ENCODE data around the gene GAK. TPM values are rescaled to one million over a fixed set of nuclear protein-coding genes. Genes with fewer than 3 reads are reported as not detected.
"Not testable (repeated sequence)": the region's sequence is repeated elsewhere in the genome, so short reads cannot be mapped to it uniquely, and the experiment has no call there.

The GAK gene
- total RNA-seq, 8 experiments from 2014 or later, result 26.1 to 94.0 (median 44.6) TPM

- no peak overlapping the region for H3K27ac ChIP-seq
- H3K4me3 ChIP-seq, result no peak overlapping the region
- peaks cover 3 to 18% of the 10 kb centered on the region in 2 donors for H3K4me1 ChIP-seq (replicated peaks in 1 of 2)
- WGBS, 10 experiments, result 47 to 76% (median 70%) methylated on average over 4 to 8 of the region's 22 CpGs; no CpG with 5 or more reads in 7 of the 10 experiments
- in situ Hi-C loops (cut with MboI; ENCODE audit: low pct_unique_long_range_greater_than_20kb in 2 of 9, low sequenced_read_pairs in 9 of 9, unreplicated experiment in 9 of 9), result no loop called here
- ATAC-seq (replicated peaks in 6 of 8), result no peak
Observed at GRCh38 chr4:821181-821591, 110.9 kb downstream of the GAK start.

- in situ Hi-C loops (cut with MboI; ENCODE audit: low pct_unique_long_range_greater_than_20kb in 2 of 9, low sequenced_read_pairs in 9 of 9, unreplicated experiment in 9 of 9), result no loop called here
- WGBS, 10 experiments, result 0 to 100% (median 46%) methylated on average over 1 to 11 of the region's 24 CpGs; no CpG with 5 or more reads in 4 of the 10 experiments
- Histone ChIP-seq H3K4me1 (replicated peaks in 1 of 2) (peaks cover 3 to 18% of the 10 kb centered on the region in 2 donors), H3K4me3 (no peak overlapping the region), H3K27ac (no peak overlapping the region)
- ATAC-seq (replicated peaks in 6 of 8), result no peak
Observed at GRCh38 chr4:820230-821172, 111.6 kb downstream of the GAK start.

- H3K27ac ChIP-seq, result no peak overlapping the region
- H3K4me3 ChIP-seq, result no peak overlapping the region
- no peak for ATAC-seq (replicated peaks in 6 of 8)
- in situ Hi-C loops (cut with MboI; ENCODE audit: low pct_unique_long_range_greater_than_20kb in 2 of 9, low sequenced_read_pairs in 9 of 9, unreplicated experiment in 9 of 9), result no loop called here
- 52 to 100% (median 65%) methylated on average over 2 to 9 of the region's 20 CpGs; no CpG with 5 or more reads in 3 of the 10 experiments for WGBS, 10 experiments
- peaks cover 2 to 15% of the 10 kb centered on the region in 2 donors for H3K4me1 ChIP-seq (replicated peaks in 1 of 2)
Observed at GRCh38 chr4:819401-820229, 112.5 kb downstream of the GAK start.

- in situ Hi-C loops (cut with MboI; ENCODE audit: low pct_unique_long_range_greater_than_20kb in 2 of 9, low sequenced_read_pairs in 9 of 9, unreplicated experiment in 9 of 9), result no loop called here
- ATAC-seq (replicated peaks in 6 of 8), result no peak
- H3K4me3 ChIP-seq, result no peak overlapping the region
- peaks cover 0 to 9% of the 10 kb centered on the region in 2 donors for H3K4me1 ChIP-seq (replicated peaks in 1 of 2)
- no peak overlapping the region for H3K27ac ChIP-seq
- 58 to 80% (median 70%) methylated on average over 1 to 15 of the region's 42 CpGs; no CpG with 5 or more reads in 4 of the 10 experiments for WGBS, 10 experiments
Observed at GRCh38 chr4:818106-818921, 113.8 kb downstream of the GAK start.

- 0 to 61% (median 14%) methylated on average over 1 to 8 of the region's 11 CpGs; no CpG with 5 or more reads in 1 of the 10 experiments for WGBS, 10 experiments
- no peak overlapping the region for H3K4me3 ChIP-seq
- ATAC-seq (replicated peaks in 6 of 8), result peak in 6 of 8 experiments; percentile 13 to 84 (median 38)
- in situ Hi-C loops (cut with MboI; ENCODE audit: low pct_unique_long_range_greater_than_20kb in 2 of 9, low sequenced_read_pairs in 9 of 9, unreplicated experiment in 9 of 9), result no loop called here
- no peak overlapping the region for H3K27ac ChIP-seq
- no peaks in the 10 kb centered on the region for H3K4me1 ChIP-seq (replicated peaks in 1 of 2)
Observed at GRCh38 chr4:815464-816146, 116.5 kb downstream of the GAK start.

GRCh38 chr4:814312-814850 is 117.7 kb downstream of the GAK start:
- in situ Hi-C loops (cut with MboI; ENCODE audit: low pct_unique_long_range_greater_than_20kb in 2 of 9, low sequenced_read_pairs in 9 of 9, unreplicated experiment in 9 of 9), result no loop called here
- no peak for ATAC-seq (replicated peaks in 6 of 8)
- 8 to 91% (median 80%) methylated on average over 1 to 11 of the region's 14 CpGs; no CpG with 5 or more reads in 1 of the 10 experiments for WGBS, 10 experiments

GRCh38 chr4:813900-814299 is 118.2 kb downstream of the GAK start:
- Histone ChIP-seq H3K27ac (no peak overlapping the region), H3K4me3 (no peak overlapping the region), H3K4me1 (replicated peaks in 1 of 2) (no peaks in the 10 kb centered on the region)
- WGBS, 10 experiments, result 40 to 67% (median 50%) methylated on average over 2 to 6 of the region's 10 CpGs; no CpG with 5 or more reads in 5 of the 10 experiments
- ATAC-seq (replicated peaks in 6 of 8), result no peak
- in situ Hi-C loops (cut with MboI; ENCODE audit: low pct_unique_long_range_greater_than_20kb in 2 of 9, low sequenced_read_pairs in 9 of 9, unreplicated experiment in 9 of 9), result no loop called here

More at GRCh38 chr4:814312-814850, 117.7 kb downstream of the GAK start:
- H3K4me3 ChIP-seq, result no peak overlapping the region
- no peak overlapping the region for H3K27ac ChIP-seq
- no peaks in the 10 kb centered on the region for H3K4me1 ChIP-seq (replicated peaks in 1 of 2)

GRCh38 chr4:808860-809570 is 123.1 kb downstream of the GAK start:
- WGBS, 10 experiments, result 20 to 95% (median 85%) methylated on average over 1 to 20 of the region's 30 CpGs
- Histone ChIP-seq H3K27ac (no peak overlapping the region), H3K4me3 (no peak overlapping the region), H3K4me1 (replicated peaks in 1 of 2) (no peaks in the 10 kb centered on the region)
- in situ Hi-C loops (cut with MboI; ENCODE audit: low pct_unique_long_range_greater_than_20kb in 2 of 9, low sequenced_read_pairs in 9 of 9, unreplicated experiment in 9 of 9), result no loop called here
- ATAC-seq (replicated peaks in 6 of 8), result no peak

- no peak for ATAC-seq (replicated peaks in 6 of 8)
- 49 to 92% (median 72%) methylated on average over 2 to 5 of the region's 5 CpGs; no CpG with 5 or more reads in 3 of the 10 experiments for WGBS, 10 experiments
- Histone ChIP-seq H3K4me3 (no peak overlapping the region), H3K4me1 (replicated peaks in 1 of 2) (no peaks in the 10 kb centered on the region), H3K27ac (no peak overlapping the region)
- in situ Hi-C loops (cut with MboI; ENCODE audit: low pct_unique_long_range_greater_than_20kb in 2 of 9, low sequenced_read_pairs in 9 of 9, unreplicated experiment in 9 of 9), result no loop called here
Observed at GRCh38 chr4:807792-808191, 124.3 kb downstream of the GAK start.

GRCh38 chr4:806979-807378 is 125.1 kb downstream of the GAK start:
- H3K4me1 ChIP-seq (replicated peaks in 1 of 2); ATAC-seq (replicated peaks in 6 of 8); H3K4me3 ChIP-seq; in situ Hi-C loops (cut with MboI; ENCODE audit: low pct_unique_long_range_greater_than_20kb in 2 of 9, low sequenced_read_pairs in 9 of 9, unreplicated experiment in 9 of 9); H3K27ac ChIP-seq: not testable (repeated sequence)
- 40 to 100% (median 75%) methylated on average over 1 to 4 of the region's 4 CpGs for WGBS, 10 experiments

- no peak overlapping the region for H3K27ac ChIP-seq
- 87 to 100% (median 96%) methylated on average over 1 to 24 of the region's 44 CpGs; no CpG with 5 or more reads in 4 of the 10 experiments for WGBS, 10 experiments
- ATAC-seq (replicated peaks in 6 of 8), result no peak
- in situ Hi-C loops (cut with MboI; ENCODE audit: low pct_unique_long_range_greater_than_20kb in 2 of 9, low sequenced_read_pairs in 9 of 9, unreplicated experiment in 9 of 9), result no loop called here
- no peaks in the 10 kb centered on the region for H3K4me1 ChIP-seq (replicated peaks in 1 of 2)
- H3K4me3 ChIP-seq, result no peak overlapping the region
Observed at GRCh38 chr4:804804-805203, 127.3 kb downstream of the GAK start.
